A673 (cell line): Measurements from ENCODE around the gene CETN3.

Experiments
- CTCF ChIP-seq: fragments of 300-800, 200-600 bp; sonication (generic); conservative IDR thresholded peaks from 2 replicates; pipeline ENCODE4 v1.5.1; 2017; ENCODE audit warnings: low read depth, mild to moderate bottlenecking, antibody characterized with exemption, low read length, moderate library complexity, mixed read lengths
- EZH2 ChIP-seq: fragments of 200-600 bp; sonication (generic); IDR thresholded peaks from 2 replicates; pipeline ENCODE4 v1.6.1; 2017; ENCODE audit warnings: borderline replicate concordance, low read depth, mild to moderate bottlenecking, mixed read lengths, antibody characterized with exemption, low read length; ENCODE audit not compliant: poor library complexity, severe bottlenecking

DNA sequence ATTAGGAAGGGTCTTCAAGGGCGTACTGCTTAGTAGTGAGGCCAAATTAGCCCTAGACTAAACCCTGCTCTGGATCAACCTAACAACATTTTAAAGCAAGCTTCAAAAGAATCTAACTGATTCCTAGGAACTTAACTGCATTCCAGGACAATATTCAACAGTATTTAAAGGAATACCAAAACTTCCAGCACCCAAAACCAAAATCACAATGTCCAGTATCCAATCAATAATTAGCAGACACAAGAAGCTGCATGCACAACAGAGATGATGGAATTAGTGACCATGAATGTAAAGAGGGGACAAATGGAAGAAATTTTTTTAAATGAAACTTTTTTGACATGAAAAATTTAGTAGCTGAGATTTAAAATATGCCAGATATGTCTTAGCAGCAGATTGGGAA is 53.9 kb downstream of the CETN3 start:
- no peak for TF ChIP-seq CTCF
- TF ChIP-seq EZH2 = no peak
